GM21515 (cell line): ENCODE results near the gene TC2N.
"Not testable (repeated sequence)": the region's sequence is repeated elsewhere in the genome, so short reads cannot be mapped to it uniquely, and the experiment has no call there.

Experiments
- ATAC-seq: cut with Tn5 transposase; IDR thresholded peaks from one replicate; pipeline ENCODE4 v1.9.1; 2021; ENCODE audit not compliant: unreplicated experiment

TC2N gene

DNA sequence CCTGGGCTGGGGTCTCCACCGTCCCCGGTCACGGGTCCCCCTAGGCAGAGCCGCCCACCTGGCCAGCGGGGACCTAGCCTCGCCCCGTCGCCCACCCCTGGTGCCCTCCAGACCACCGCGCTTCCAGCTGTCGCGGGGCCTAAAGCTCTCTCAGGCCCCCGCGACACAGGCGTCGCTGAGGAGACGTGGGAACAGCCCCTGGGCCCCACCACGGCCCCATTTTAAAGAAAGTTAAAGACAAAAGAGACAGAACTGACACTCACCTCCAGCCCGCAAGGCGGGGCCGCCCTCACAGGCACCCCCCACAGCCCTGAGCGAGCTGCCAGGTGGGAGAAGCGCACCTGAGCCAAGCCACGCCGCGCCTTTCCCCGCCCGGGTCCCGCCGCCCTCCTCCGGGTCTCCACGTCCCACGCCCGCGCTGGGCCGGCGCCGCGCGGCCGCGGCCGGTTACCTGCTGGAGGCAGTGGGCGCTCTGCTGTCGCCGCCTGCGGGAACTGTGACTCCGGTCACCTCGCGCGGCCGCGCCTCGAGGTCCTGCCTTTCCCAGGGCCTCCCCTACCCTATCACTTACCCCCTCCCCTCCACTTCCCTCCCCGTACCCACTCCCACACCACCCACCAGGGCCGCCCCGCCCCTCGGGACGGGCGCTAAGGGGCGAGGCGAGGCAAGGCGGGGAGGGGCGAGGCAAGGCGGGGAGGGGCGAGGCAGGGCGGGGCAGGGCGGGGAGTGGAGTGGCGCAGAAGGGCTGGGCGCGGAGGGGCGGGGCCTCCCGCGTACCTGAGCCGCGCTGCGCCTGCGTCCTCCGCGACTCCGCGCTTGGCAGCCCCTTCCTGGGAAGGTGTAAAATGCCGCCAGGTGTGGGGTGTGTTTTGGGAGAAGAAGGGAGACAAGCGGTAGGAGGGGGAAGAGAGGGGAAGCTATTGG lies 31.2 kb downstream of the TC2N start:
- ATAC-seq = peak; percentile 66

- peak; percentile 25 for ATAC-seq
Observed at GRCh38 chr14:91835197-91835919, 32.0 kb downstream of the TC2N start.

- no peak for ATAC-seq
Observed at GRCh38 chr14:91834571-91834970, 32.8 kb downstream of the TC2N start.

DNA sequence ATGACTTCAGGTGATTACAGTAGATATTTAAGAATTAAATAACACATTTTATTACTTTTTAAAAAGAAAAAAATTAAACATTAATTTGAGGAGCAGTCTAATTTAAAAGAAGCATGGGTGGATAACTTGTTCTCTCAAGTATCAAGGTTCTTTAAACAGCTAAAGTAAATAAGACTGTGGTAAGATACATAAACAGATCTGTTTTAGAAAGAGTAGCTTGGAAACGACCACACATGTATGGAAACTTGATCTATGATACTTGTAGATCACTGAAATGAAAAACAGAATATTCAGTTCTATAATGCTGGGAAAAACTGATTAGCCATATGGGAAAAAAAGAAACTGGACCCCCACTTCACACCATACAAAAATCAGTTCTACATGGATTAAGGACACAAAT lies 36.0 kb downstream of the TC2N start:
- no peak for ATAC-seq

DNA sequence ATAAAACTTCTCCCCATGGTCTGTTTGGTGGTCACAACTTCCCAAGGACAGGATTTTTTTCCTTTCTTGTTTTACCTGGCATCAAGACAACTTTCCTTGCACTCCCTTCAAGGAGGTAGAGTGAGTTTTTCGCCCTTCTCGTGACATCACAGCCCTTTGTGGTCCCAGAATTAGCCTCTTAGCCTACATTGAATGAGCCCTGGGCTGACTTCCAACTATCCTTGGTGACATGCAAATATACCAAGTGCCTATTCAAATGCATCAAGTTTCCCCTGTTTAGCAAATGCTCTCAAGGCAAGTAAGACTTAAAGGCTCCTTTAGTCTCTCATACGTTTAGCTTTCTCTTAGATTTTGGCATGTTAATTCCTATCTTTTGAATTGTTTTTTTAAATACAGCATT lies 36.6 kb downstream of the TC2N start:
- peak; percentile 69 for ATAC-seq

- no peak for ATAC-seq
Observed at GRCh38 chr14:91829511-91829910, 37.8 kb downstream of the TC2N start.

DNA sequence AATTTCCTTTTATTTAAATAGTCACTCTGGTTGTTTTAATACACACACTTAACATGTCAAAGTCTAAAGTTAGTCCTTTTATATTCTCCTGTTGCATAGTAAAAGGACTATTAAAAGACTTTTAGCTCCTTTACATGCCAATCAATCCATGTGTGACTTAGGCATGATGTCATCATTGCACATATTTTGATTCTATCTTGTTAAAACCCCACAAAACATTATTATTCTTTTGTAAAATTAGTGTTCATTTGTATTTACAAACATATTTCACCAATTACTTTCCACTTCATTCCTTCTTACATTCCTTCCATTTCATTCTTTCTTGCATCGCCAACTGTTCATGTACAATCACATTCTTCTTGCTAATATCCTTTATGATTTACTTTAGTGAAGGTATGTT lies 39.6 kb downstream of the TC2N start:
- ATAC-seq = no peak

DNA sequence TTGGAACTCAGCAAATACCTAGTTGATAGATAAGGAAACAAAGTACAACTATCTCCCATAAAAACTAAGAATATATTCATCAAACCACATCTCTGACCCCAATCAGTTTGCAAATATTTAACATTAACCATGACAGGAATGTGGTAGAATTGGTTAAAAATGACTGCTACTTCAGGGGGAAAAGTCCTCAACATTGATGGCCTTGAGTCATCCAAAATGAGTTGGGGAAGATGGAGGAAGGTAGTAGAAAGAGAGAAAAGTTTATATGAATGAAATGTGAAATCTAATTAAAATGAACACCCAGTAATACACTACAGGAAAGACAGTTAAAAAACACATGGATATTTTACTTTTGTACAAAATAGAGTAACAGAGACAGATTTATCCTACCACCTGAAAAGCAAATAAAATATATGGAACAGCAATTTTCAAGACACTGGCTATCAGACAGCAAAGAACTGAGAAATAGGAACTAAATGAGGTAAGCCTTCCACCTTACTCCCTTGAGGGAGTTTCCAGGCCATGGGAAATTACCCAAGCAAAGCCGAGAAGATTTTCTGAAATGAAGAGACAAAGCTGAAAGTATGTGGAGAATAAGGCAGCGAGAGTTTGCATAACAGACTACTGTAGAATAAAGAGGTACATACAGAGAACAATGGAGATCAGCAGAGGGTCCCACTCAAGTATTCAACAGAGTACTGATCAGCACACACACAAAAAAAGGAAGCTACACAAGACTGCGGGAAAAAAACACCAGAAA lies 49.6 kb downstream of the TC2N start:
- peak; percentile 59 for ATAC-seq

- no peak for ATAC-seq
Observed at GRCh38 chr14:91814317-91814716, 53.0 kb downstream of the TC2N start.

DNA sequence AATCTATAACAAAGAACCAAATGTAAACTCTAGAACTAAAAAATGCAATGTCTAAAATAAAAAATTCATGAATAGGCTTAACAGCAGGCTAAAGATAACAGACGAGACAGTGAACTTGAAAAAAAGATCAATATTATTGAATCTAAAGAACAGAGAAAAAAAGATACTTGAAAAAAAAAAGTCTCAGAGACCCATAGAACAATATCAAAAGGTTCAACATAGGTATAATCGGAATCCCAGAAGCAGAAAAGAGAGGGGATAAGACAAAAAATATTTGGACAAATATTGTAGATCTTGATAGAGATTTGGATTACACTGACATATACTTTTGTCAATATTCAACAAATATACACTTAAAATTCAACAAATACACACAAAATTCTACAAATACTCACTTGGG lies 56.6 kb downstream of the TC2N start:
- no peak for ATAC-seq

- no peak for ATAC-seq
Observed at GRCh38 chr14:91806716-91807115, 60.6 kb downstream of the TC2N start.

- not testable (repeated sequence) for ATAC-seq
Observed at GRCh38 chr14:91806094-91806493, 61.2 kb downstream of the TC2N start.

DNA sequence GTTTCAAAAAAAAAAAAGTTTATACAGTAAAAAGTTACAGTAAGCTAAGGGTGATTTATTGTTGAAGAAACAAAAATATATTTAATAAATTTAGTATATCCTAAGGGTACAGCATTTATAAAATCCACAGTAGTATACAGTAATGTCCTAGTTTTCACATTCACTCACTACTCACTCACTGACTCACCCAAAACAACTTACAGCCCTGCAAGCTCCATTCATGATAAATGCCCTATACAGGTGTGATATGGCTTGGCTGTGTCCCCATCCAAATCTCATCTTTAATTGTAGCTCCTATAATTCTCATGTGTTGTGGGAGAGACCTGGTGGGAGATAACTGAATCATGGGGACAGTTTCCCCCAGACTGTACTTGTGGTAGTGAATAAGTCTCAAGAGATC lies 61.7 kb downstream of the TC2N start:
- no peak for ATAC-seq

DNA sequence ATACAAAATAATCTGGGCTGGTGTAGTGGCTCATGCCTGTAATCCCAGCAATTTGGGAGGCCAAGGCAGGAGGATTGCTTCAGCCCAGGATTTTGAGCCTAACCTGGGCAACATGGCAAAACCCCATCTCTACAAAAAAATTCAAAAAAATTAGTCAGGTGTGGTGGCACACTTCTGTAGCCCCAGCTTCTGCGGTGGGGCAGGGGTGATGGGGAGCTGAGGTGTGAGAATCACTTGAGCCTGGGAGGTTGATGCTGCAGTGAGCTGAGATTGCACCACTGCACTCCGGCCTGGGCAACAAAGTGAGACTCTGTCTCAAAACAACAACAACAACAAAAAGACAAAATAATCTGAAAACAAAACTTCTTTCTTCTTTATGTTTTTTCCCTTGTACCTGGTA lies 66.0 kb downstream of the TC2N start:
- ATAC-seq = no peak

GRCh38 chr14:91796617-91797347 lies 70.6 kb downstream of the TC2N start:
- ATAC-seq = no peak

DNA sequence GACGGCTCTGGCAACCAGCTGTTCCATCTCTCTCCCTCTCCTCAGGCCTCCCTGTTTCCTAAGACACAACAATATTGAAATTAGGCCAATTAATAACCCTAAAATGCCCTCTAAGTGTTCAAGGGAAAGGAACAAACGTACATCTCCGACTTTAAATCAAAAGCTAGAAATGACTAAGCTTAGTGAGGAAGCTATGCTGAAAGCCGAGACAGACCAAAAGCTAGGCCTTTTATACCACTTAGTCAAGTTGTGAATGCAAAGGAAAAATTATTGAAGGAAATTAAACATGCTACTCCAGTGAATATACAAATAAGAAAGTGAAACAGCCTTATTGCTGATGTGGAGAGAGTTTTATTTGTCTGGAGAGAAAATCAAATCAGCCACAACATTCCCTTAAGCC lies 73.6 kb downstream of the TC2N start:
- ATAC-seq = no peak

- no peak for ATAC-seq
Observed at GRCh38 chr14:91786188-91786587, 81.1 kb downstream of the TC2N start.

DNA sequence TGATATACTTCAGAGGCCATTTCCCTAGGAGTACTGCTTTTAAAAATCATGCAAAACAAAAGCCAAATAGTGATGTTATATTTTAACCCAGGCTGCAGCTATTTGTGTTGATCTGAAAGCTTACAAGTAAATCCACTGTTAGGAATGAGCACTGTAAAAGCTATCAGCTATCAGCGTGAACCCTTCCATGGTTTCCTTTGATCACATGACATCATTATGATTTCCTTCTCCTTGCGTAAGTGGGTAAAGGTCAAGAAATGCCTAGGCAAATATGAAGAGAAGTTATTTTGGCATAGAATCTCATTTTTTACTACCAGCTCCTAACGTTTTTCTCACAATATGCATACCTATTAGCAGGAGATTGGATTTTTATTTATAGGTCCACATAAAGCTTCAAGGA lies 86.9 kb downstream of the TC2N start:
- no peak for ATAC-seq

DNA sequence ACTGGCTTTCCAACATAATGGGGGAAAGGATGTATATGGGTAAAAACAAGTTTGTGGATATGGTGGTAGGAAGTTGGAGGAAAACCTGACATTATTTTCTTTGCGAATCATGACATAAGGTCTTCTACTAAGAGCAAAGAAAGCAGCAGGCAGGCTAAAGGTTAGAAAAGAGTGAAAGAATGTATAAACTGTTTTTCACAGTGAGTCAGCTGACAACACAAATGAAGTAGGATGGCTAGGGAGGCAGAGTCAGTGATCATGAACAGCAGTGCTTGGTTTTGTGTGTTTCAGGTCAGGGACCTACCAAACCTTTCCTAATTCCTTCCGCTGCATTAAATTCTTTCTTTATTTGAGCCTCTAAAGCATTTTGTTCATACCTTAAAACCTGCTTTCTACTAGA lies 89.1 kb downstream of the TC2N start:
- no peak for ATAC-seq

GRCh38 chr14:91774140-91775096 lies 92.9 kb downstream of the TC2N start:
- no peak for ATAC-seq
